ENCODE measurements around the gene OR4X1.

Gene OR4X1

DNA sequence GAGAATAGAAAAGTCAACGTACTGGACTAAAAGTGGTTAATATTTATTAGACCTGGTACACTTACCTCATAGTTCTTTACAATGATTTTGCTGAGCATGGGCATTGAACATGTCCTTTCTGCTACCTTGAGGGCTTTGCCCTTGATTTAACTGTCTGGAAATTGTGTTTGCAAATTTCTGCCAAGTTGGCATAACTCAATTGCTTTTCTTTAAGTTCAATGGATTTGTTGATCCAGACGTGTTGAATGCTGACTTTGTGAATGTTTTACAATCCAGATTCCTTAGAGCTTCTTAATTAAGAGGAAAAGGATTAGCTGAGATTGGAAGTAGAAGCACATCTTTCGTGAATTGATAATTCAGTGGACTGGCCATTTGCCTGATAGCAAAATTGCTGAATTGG lies 25.9 kb upstream of the OR4X1 start:
- ATAC-seq (ENCODE audit: insufficient read depth, low read depth): no peak
- no peaks in the 10 kb centered on the region for H3K9me3 ChIP-seq (ENCODE audit: insufficient read depth, low read length, severe bottlenecking)
- H3K4me2 ChIP-seq (ENCODE audit: insufficient read depth, low read length): no peak overlapping the region

DNA sequence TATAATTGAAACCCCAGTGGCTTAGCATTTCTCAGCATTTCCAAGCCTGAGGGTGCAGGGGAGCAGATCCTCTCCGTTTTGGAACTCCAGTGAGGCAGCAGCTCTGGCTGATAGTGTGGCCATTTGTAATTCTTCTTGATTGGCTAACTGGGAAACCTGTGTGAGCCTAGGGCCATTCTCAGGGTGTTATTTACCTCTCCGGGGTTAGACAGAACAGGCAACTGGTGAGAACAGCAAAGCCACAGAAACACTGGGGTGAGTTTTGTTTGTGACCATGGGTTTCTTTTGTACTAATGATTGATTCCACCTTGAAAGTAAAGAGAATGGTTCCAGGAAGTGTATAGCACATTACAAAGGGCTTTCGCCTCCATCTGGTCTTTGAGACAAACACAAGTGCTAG lies 21.2 kb upstream of the OR4X1 start:
- no peaks in the 10 kb centered on the region for H4K20me1 ChIP-seq (ENCODE audit: insufficient read depth, low read length)
- no peaks in the 10 kb centered on the region for H3K36me3 ChIP-seq (ENCODE audit: insufficient read depth, low read length)
- no peak for ATAC-seq (ENCODE audit: insufficient read depth, low read depth)
- TF ChIP-seq, protein P1, sequence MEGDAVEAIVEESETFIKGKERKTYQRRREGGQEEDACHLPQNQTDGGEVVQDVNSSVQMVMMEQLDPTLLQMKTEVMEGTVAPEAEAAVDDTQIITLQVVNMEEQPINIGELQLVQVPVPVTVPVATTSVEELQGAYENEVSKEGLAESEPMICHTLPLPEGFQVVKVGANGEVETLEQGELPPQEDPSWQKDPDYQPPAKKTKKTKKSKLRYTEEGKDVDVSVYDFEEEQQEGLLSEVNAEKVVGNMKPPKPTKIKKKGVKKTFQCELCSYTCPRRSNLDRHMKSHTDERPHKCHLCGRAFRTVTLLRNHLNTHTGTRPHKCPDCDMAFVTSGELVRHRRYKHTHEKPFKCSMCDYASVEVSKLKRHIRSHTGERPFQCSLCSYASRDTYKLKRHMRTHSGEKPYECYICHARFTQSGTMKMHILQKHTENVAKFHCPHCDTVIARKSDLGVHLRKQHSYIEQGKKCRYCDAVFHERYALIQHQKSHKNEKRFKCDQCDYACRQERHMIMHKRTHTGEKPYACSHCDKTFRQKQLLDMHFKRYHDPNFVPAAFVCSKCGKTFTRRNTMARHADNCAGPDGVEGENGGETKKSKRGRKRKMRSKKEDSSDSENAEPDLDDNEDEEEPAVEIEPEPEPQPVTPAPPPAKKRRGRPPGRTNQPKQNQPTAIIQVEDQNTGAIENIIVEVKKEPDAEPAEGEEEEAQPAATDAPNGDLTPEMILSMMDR (IDR thresholded peaks at IDR 0.05; ENCODE audit: borderline replicate concordance, extremely low read depth, low read length, poor library complexity, severe bottlenecking): no peak
- TF ChIP-seq EZH2 (IDR thresholded peaks at IDR 0.05; ENCODE audit: borderline replicate concordance, low read depth, low read length, severe bottlenecking): no peak
- no peaks in the 10 kb centered on the region for H3K79me2 ChIP-seq (ENCODE audit: insufficient read depth, low read length)
- no peaks in the 10 kb centered on the region for H3K9me3 ChIP-seq (ENCODE audit: insufficient read depth, low read length, severe bottlenecking)
- no peaks in the 10 kb centered on the region for H3K27me3 ChIP-seq (ENCODE audit: insufficient read depth, low read length, poor library complexity)
- no peak for DNase-seq
- H2AFZ ChIP-seq (ENCODE audit: low read depth, low read length): no peak overlapping the region
- no peak overlapping the region for H3K4me3 ChIP-seq (ENCODE audit: low read depth in 1 of 2, low read length in 2 of 2)
- no peak overlapping the region for H3K9ac ChIP-seq (ENCODE audit: low read depth, low read length)
- no peak overlapping the region for H3K27ac ChIP-seq (ENCODE audit: low read length)
- H3K4me1 ChIP-seq (ENCODE audit: insufficient read depth, low read length): no peaks in the 10 kb centered on the region
- H3K4me2 ChIP-seq (ENCODE audit: insufficient read depth, low read length): no peak overlapping the region

More for the DNA sequence above, 25.9 kb upstream of the OR4X1 start:
- Histone ChIP-seq H3K4me3 (ENCODE audit: low read depth in 1 of 2, low read length in 2 of 2) (no peak overlapping the region), H3K79me2 (ENCODE audit: insufficient read depth, low read length) (no peaks in the 10 kb centered on the region), H3K36me3 (ENCODE audit: insufficient read depth, low read length) (no peaks in the 10 kb centered on the region), H2AFZ (ENCODE audit: low read depth, low read length) (no peak overlapping the region), H3K4me1 (ENCODE audit: insufficient read depth, low read length) (no peaks in the 10 kb centered on the region), H3K9ac (ENCODE audit: low read depth, low read length) (no peak overlapping the region), H3K27ac (ENCODE audit: low read length) (no peak overlapping the region), H4K20me1 (ENCODE audit: insufficient read depth, low read length) (no peaks in the 10 kb centered on the region), H3K27me3 (ENCODE audit: insufficient read depth, low read length, poor library complexity) (no peaks in the 10 kb centered on the region)
- TF ChIP-seq, protein P1 (IDR thresholded peaks at IDR 0.05; ENCODE audit: borderline replicate concordance, extremely low read depth, low read length, poor library complexity, severe bottlenecking): no peak
- no peak for TF ChIP-seq EZH2 (IDR thresholded peaks at IDR 0.05; ENCODE audit: borderline replicate concordance, low read depth, low read length, severe bottlenecking)
- DNase-seq: no peak

DNA sequence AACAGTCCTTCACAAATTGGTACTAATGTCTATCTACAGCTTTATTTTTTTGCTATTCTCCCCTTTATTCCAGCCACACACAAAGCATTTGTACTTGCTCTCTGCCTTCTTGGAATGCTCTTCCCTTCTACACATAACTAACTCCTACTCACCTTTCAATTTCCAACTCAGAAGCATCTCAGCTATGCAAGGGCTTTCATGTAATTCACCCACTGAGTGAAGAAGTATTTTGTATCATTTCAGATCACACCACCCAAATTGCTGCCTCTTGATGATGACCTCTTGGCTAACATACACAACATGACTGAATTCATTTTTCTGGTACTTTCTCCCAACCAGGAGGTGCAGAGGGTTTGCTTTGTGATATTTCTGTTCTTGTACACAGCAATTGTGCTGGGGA lies 18.9 kb upstream of the OR4X1 start, which contains the start of gene OR4X2:
TSS of gene OR4X2 (plus strand) at position 301 of the 400 bp plus-strand sequence. CDS start at position 301, 0 bp downstream.
- ATAC-seq (ENCODE audit: insufficient read depth, low read depth) (no peak), DNase-seq (no peak)
- Histone ChIP-seq H3K27me3 (ENCODE audit: insufficient read depth, low read length, poor library complexity) (no peaks in the 10 kb centered on the region), H3K9me3 (ENCODE audit: insufficient read depth, low read length, severe bottlenecking) (no peaks in the 10 kb centered on the region), H4K20me1 (ENCODE audit: insufficient read depth, low read length) (no peaks in the 10 kb centered on the region), H3K4me3 (ENCODE audit: low read depth in 1 of 2, low read length in 2 of 2) (no peak within 1 kb of the TSS), H3K4me2 (ENCODE audit: insufficient read depth, low read length) (no peak within 1 kb of the TSS), H3K79me2 (ENCODE audit: insufficient read depth, low read length) (no peaks in the 10 kb centered on the region), H3K36me3 (ENCODE audit: insufficient read depth, low read length) (no peaks in the 10 kb centered on the region), H3K9ac (ENCODE audit: low read depth, low read length) (no peak within 1 kb of the TSS), H3K4me1 (ENCODE audit: insufficient read depth, low read length) (no peaks in the 10 kb centered on the region), H3K27ac (ENCODE audit: low read length) (no peak within 1 kb of the TSS), H2AFZ (ENCODE audit: low read depth, low read length) (no peak within 1 kb of the TSS)
- no peak for TF ChIP-seq EZH2 (IDR thresholded peaks at IDR 0.05; ENCODE audit: borderline replicate concordance, low read depth, low read length, severe bottlenecking)
- TF ChIP-seq, protein P1 (IDR thresholded peaks at IDR 0.05; ENCODE audit: borderline replicate concordance, extremely low read depth, low read length, poor library complexity, severe bottlenecking): no peak

DNA sequence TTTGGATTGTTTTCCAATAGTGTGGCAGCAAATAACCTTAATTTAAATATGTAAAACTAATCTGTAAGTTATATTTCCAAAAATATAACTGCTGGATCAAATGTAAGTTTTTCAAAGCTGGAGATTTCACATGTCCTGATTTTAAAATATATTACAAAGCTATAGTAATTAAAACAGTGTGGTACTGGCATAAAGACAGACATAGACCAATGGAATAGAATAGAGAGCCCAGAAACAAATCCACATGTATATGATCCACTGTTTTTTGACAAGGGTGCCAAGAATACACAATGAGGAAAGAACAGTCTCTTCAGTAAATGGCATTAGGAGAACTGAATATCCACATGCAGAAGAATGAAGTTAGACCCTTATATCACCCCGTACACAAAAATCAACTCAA lies 14.8 kb upstream of the OR4X1 start:
- no peak for TF ChIP-seq EZH2 (IDR thresholded peaks at IDR 0.05; ENCODE audit: borderline replicate concordance, low read depth, low read length, severe bottlenecking)
- TF ChIP-seq, protein P1 (IDR thresholded peaks at IDR 0.05; ENCODE audit: borderline replicate concordance, extremely low read depth, low read length, poor library complexity, severe bottlenecking): no peak
- Histone ChIP-seq H3K9ac (ENCODE audit: low read depth, low read length) (no peak overlapping the region), H3K4me2 (ENCODE audit: insufficient read depth, low read length) (no peak overlapping the region), H3K4me1 (ENCODE audit: insufficient read depth, low read length) (no peaks in the 10 kb centered on the region), H2AFZ (ENCODE audit: low read depth, low read length) (no peak overlapping the region), H3K4me3 (ENCODE audit: low read depth in 1 of 2, low read length in 2 of 2) (no peak overlapping the region), H3K9me3 (ENCODE audit: insufficient read depth, low read length, severe bottlenecking) (no peaks in the 10 kb centered on the region), H3K27ac (ENCODE audit: low read length) (no peak overlapping the region), H3K27me3 (ENCODE audit: insufficient read depth, low read length, poor library complexity) (no peaks in the 10 kb centered on the region), H3K36me3 (ENCODE audit: insufficient read depth, low read length) (no peaks in the 10 kb centered on the region), H3K79me2 (ENCODE audit: insufficient read depth, low read length) (no peaks in the 10 kb centered on the region), H4K20me1 (ENCODE audit: insufficient read depth, low read length) (no peaks in the 10 kb centered on the region)
- DNase-seq: no peak
- ATAC-seq (ENCODE audit: insufficient read depth, low read depth): no peak

Data from DND-41 (cell line).